Measurements from ENCODE around the gene C1orf35.

GRCh38 chr1:228140724-228141225 is 37.6 kb upstream of the C1orf35 start:
- TF ChIP-seq CTCF (conservative IDR thresholded peaks at IDR 0.05 in 1 of 2, IDR thresholded peaks at IDR 0.05 in 1 of 2; ENCODE audit: low read depth in 1 of 2, low read length in 2 of 2) = no peak
- no peak for TF ChIP-seq EZH2 (IDR thresholded peaks at IDR 0.05; ENCODE audit: low read length, missing control alignments)
